Measurements from ENCODE around the gene NT5C2. TPM values are rescaled to one million over a fixed set of nuclear protein-coding genes. Genes with fewer than 3 reads are reported as not detected.

NT5C2 gene
- total RNA-seq, 1 experiment from 2014 or later, result 76.1 TPM

DNA sequence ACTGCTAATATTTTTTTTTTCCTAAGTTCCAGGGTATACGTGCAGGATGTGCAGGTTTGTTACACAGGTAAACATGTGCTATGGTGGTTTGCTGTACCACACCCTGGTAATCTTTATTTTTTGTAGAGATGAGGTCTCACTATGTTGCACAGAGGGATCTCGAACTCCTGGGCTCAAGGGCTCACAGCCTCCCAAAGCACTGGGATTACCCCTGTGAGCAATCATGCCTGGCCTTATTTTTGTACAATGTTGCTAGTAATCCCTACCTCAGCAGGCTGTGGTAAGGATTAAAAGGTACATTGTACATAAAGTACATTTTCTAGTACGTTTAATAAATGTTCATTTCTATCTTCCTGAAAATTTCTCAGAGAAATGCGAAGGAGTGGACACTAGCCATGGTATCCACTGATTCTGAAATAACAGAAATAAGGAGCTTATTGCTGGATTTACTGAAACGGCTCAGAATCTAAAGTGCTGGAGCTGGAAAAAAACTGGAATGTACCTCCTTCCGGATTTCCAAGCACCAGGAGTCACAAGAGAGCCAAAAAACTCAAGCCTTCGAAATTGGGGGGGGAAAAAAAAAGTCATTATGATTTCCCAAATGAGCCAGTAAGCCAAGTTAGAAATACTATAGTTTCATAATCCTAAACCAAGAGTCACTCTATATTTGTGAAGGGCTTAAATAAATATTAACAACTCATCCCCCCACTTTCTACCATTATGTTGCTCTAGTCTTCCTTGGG lies 69.6 kb downstream of the NT5C2 start (continued):
- no peak for TF ChIP-seq ESRRA (CRISPR knock-in tag; IDR thresholded peaks at IDR 0.05; ENCODE audit: borderline replicate concordance)

DNA sequence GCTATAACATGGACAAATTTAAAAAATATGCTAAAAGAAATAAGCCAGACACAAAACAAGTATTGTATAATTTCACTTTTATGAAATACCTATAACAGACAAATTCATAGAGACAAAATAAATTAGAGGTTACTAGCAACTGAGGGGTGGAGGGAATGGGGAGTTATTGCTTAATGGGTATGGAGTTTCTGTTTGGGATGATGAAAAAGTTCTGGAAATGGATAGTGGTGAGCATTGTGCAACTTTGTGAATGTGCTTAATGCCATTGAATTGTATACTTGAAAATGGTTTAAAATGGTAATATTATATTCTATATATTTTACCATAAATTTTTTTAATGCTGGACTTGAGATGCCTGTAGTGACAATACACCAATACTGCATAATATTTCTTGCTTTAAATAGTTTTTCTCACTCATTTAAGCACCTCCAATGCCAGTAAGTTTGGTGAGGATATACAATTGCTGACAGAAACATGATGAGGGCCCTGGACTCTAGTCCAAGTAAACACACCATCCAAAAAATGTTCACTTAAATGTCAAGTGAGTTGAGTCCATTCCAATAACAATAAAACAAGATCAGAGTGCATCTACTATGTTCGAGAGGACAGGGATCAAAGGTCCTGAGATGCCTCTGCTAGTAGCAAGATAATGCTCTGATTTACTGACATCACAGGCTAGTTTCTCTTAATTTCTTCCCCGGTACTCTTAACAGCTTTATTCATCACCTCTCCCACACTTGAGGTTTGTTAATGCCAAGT lies 71.9 kb downstream of the NT5C2 start:
- Mint-ChIP-seq H3K36me3 (peaks cover 8% of the 10 kb centered on the region), H3K4me1 (peaks cover 8% of the 10 kb centered on the region), H3K9me3 (no peaks in the 10 kb centered on the region), H3K4me3 (no peak overlapping the region), H3K27ac (no peak overlapping the region; the same call in 1 of the 2 replicates), H3K27me3 (ENCODE audit: low read depth) (no peaks in the 10 kb centered on the region)
- ChIA-PET CTCF (interaction anchor here (1.8 kb wide), 1 partner anchor 123 kb away, joined by 7 read pairs; no protein-coding TSS in a partner anchor), POLR2A (no interaction called here)
- DNase-seq (ENCODE audit: low spot score) (no peak), ATAC-seq (no peak)
- no peak for TF ChIP-seq CBFB (CRISPR knock-in tag; IDR thresholded peaks at IDR 0.05; ENCODE audit: low read depth)
- TF ChIP-seq E2F4 (CRISPR knock-in tag; IDR thresholded peaks at IDR 0.05; ENCODE audit: borderline replicate concordance, low read depth), result no peak
- TF ChIP-seq, protein P1, sequence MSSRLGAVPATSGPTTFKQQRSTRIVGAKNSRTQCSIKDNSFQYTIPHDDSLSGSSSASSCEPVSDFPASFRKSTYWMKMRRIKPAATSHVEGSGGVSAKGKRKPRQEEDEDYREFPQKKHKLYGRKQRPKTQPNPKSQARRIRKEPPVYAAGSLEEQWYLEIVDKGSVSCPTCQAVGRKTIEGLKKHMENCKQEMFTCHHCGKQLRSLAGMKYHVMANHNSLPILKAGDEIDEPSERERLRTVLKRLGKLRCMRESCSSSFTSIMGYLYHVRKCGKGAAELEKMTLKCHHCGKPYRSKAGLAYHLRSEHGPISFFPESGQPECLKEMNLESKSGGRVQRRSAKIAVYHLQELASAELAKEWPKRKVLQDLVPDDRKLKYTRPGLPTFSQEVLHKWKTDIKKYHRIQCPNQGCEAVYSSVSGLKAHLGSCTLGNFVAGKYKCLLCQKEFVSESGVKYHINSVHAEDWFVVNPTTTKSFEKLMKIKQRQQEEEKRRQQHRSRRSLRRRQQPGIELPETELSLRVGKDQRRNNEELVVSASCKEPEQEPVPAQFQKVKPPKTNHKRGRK (CRISPR knock-in tag; IDR thresholded peaks at IDR 0.05; ENCODE audit: borderline replicate concordance), result no peak
- TF ChIP-seq, protein P2, sequence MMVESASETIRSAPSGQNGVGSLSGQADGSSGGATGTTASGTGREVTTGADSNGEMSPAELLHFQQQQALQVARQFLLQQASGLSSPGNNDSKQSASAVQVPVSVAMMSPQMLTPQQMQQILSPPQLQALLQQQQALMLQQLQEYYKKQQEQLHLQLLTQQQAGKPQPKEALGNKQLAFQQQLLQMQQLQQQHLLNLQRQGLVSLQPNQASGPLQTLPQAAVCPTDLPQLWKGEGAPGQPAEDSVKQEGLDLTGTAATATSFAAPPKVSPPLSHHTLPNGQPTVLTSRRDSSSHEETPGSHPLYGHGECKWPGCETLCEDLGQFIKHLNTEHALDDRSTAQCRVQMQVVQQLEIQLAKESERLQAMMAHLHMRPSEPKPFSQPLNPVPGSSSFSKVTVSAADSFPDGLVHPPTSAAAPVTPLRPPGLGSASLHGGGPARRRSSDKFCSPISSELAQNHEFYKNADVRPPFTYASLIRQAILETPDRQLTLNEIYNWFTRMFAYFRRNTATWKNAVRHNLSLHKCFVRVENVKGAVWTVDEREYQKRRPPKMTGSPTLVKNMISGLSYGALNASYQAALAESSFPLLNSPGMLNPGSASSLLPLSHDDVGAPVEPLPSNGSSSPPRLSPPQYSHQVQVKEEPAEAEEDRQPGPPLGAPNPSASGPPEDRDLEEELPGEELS (CRISPR knock-in tag; IDR thresholded peaks at IDR 0.05), result no peak
- TF ChIP-seq ZNF219 (CRISPR knock-in tag; IDR thresholded peaks at IDR 0.05; ENCODE audit: borderline replicate concordance), result no peak
- no peak for TF ChIP-seq SMAD3 (CRISPR knock-in tag; IDR thresholded peaks at IDR 0.05; ENCODE audit: borderline replicate concordance)
- no peak for TF ChIP-seq PREB (CRISPR knock-in tag; IDR thresholded peaks at IDR 0.05; ENCODE audit: borderline replicate concordance)
- no peak for TF ChIP-seq JAZF1 (CRISPR knock-in tag; IDR thresholded peaks at IDR 0.05)
- TF ChIP-seq FOXP1 (CRISPR knock-in tag; IDR thresholded peaks at IDR 0.05; ENCODE audit: borderline replicate concordance), result no peak
- TF ChIP-seq, protein P3, sequence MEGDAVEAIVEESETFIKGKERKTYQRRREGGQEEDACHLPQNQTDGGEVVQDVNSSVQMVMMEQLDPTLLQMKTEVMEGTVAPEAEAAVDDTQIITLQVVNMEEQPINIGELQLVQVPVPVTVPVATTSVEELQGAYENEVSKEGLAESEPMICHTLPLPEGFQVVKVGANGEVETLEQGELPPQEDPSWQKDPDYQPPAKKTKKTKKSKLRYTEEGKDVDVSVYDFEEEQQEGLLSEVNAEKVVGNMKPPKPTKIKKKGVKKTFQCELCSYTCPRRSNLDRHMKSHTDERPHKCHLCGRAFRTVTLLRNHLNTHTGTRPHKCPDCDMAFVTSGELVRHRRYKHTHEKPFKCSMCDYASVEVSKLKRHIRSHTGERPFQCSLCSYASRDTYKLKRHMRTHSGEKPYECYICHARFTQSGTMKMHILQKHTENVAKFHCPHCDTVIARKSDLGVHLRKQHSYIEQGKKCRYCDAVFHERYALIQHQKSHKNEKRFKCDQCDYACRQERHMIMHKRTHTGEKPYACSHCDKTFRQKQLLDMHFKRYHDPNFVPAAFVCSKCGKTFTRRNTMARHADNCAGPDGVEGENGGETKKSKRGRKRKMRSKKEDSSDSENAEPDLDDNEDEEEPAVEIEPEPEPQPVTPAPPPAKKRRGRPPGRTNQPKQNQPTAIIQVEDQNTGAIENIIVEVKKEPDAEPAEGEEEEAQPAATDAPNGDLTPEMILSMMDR (IDR thresholded peaks at IDR 0.05), result no peak
- no peak for TF ChIP-seq ZNF121 (CRISPR knock-in tag; IDR thresholded peaks at IDR 0.05)

DNA sequence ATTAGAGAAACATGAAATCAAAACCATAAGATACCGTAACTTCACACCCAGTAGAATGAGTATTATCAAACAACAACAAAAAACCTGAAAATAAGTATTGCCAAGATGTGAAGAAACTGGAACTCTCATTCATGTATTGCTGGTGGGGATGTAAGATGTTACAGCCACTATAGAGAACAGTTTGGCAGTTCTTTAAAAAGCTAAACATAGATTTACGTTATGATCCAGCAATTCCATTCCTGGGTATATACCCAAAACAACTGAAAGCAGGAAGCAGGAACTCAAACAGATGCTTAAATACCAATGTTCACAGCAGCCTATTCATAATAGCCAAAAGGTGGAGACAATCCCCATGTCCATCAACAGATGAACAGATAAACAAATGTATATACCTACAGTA lies 72.5 kb downstream of the NT5C2 start:
- no peak overlapping the region for H3K27ac Mint-ChIP-seq
- ATAC-seq (no peak), DNase-seq (ENCODE audit: low spot score) (no peak)
- peaks cover 5% of the 10 kb centered on the region; the same call in 1 of the 2 replicates for H3K36me3 Mint-ChIP-seq
- peaks cover 8% of the 10 kb centered on the region for H3K4me1 Mint-ChIP-seq
- no peak overlapping the region for H3K4me3 Mint-ChIP-seq
- no peaks in the 10 kb centered on the region for H3K9me3 Mint-ChIP-seq
- ChIA-PET CTCF (no interaction called here), POLR2A (no interaction called here)
- no peaks in the 10 kb centered on the region for H3K27me3 Mint-ChIP-seq (ENCODE audit: low read depth)
- TF ChIP-seq ZNF219 (CRISPR knock-in tag; IDR thresholded peaks at IDR 0.05; ENCODE audit: borderline replicate concordance) (no peak), JAZF1 (CRISPR knock-in tag; IDR thresholded peaks at IDR 0.05) (no peak), FOXJ3 (CRISPR knock-in tag; IDR thresholded peaks at IDR 0.05; ENCODE audit: borderline replicate concordance) (no peak), NR1H2 (CRISPR knock-in tag; IDR thresholded peaks at IDR 0.05) (no peak), FOXK1 (CRISPR knock-in tag; IDR thresholded peaks at IDR 0.05) (no peak), ELF4 (CRISPR knock-in tag; IDR thresholded peaks at IDR 0.05; ENCODE audit: low read depth) (no peak), GRHL2 (CRISPR knock-in tag; IDR thresholded peaks at IDR 0.05; ENCODE audit: insufficient replicate concordance, severe bottlenecking) (no peak), ZBTB21 (CRISPR knock-in tag; IDR thresholded peaks at IDR 0.05; ENCODE audit: borderline replicate concordance) (no peak)
- TF ChIP-seq, protein P4, sequence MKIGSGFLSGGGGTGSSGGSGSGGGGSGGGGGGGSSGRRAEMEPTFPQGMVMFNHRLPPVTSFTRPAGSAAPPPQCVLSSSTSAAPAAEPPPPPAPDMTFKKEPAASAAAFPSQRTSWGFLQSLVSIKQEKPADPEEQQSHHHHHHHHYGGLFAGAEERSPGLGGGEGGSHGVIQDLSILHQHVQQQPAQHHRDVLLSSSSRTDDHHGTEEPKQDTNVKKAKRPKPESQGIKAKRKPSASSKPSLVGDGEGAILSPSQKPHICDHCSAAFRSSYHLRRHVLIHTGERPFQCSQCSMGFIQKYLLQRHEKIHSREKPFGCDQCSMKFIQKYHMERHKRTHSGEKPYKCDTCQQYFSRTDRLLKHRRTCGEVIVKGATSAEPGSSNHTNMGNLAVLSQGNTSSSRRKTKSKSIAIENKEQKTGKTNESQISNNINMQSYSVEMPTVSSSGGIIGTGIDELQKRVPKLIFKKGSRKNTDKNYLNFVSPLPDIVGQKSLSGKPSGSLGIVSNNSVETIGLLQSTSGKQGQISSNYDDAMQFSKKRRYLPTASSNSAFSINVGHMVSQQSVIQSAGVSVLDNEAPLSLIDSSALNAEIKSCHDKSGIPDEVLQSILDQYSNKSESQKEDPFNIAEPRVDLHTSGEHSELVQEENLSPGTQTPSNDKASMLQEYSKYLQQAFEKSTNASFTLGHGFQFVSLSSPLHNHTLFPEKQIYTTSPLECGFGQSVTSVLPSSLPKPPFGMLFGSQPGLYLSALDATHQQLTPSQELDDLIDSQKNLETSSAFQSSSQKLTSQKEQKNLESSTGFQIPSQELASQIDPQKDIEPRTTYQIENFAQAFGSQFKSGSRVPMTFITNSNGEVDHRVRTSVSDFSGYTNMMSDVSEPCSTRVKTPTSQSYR (CRISPR knock-in tag; IDR thresholded peaks at IDR 0.05), result no peak
